Measurements from ENCODE around the gene ATG16L1.

Gene ATG16L1

DNA sequence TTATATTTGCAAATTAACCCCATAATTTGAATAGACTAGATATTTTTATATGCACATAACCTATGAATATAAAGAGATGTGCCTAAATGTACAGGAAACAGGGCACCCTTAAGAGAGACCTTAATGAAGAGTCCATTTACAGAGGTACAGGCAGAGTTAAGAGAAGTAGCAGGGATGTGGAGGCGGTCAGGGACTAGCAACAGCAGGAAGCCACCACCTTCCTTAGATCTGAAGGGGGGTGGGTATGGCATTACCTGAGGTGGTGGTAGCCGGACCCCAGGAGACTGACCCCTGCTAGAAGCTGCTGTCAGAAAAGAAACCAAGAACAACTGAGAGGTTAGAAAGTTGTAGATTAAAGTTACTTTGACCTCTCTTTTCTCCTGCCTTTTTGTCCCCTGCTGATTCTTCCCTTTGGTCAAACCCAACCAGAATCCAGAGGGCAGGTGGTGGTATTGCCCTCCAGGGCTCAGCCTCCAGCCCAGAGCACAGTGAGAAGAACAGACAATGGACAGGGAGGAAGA is 24.9 kb upstream of the ATG16L1 start:
- DNase-seq (ENCODE audit: low spot score) = no peak
- TF ChIP-seq, protein P1, sequence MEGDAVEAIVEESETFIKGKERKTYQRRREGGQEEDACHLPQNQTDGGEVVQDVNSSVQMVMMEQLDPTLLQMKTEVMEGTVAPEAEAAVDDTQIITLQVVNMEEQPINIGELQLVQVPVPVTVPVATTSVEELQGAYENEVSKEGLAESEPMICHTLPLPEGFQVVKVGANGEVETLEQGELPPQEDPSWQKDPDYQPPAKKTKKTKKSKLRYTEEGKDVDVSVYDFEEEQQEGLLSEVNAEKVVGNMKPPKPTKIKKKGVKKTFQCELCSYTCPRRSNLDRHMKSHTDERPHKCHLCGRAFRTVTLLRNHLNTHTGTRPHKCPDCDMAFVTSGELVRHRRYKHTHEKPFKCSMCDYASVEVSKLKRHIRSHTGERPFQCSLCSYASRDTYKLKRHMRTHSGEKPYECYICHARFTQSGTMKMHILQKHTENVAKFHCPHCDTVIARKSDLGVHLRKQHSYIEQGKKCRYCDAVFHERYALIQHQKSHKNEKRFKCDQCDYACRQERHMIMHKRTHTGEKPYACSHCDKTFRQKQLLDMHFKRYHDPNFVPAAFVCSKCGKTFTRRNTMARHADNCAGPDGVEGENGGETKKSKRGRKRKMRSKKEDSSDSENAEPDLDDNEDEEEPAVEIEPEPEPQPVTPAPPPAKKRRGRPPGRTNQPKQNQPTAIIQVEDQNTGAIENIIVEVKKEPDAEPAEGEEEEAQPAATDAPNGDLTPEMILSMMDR (IDR thresholded peaks at IDR 0.05; ENCODE audit: borderline replicate concordance, control extremely low read depth, extremely low read depth, insufficient read depth, missing control alignments) = no peak
- in situ Hi-C loops (cut with MboI; ENCODE audit: low sequenced_read_pairs, unreplicated experiment) = no loop called here

- TF ChIP-seq, protein P1 (IDR thresholded peaks at IDR 0.05; ENCODE audit: borderline replicate concordance, control extremely low read depth, extremely low read depth, insufficient read depth, missing control alignments) = no peak
- no peak for DNase-seq (ENCODE audit: low spot score)
- in situ Hi-C loops (cut with MboI; ENCODE audit: low sequenced_read_pairs, unreplicated experiment) = no loop called here
Measured at GRCh38 chr2:233227346-233227978, 24.0 kb upstream of the ATG16L1 start.

DNA sequence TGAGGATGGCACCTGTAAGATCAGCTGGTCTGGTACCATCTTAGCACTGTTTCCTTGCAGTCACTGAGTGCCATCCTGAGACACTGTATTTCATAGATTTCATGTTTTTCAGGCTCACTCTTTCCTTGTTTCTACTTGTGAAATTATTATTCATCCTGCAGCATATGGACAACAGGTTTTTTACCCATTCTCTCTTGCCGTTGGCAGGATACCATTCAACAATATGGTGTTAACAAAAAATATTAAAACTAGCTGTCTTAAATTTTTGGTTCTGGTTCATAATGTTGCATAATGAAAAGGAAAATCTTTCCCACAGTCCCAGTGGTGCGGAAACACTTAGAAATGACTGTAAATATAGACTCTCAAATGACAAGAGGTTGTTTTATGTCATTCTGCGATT is 23.1 kb upstream of the ATG16L1 start:
- in situ Hi-C loops (cut with MboI; ENCODE audit: low sequenced_read_pairs, unreplicated experiment) = no loop called here
- TF ChIP-seq, protein P1 (IDR thresholded peaks at IDR 0.05; ENCODE audit: borderline replicate concordance, control extremely low read depth, extremely low read depth, insufficient read depth, missing control alignments) = no peak
- no peak for DNase-seq (ENCODE audit: low spot score)

DNA sequence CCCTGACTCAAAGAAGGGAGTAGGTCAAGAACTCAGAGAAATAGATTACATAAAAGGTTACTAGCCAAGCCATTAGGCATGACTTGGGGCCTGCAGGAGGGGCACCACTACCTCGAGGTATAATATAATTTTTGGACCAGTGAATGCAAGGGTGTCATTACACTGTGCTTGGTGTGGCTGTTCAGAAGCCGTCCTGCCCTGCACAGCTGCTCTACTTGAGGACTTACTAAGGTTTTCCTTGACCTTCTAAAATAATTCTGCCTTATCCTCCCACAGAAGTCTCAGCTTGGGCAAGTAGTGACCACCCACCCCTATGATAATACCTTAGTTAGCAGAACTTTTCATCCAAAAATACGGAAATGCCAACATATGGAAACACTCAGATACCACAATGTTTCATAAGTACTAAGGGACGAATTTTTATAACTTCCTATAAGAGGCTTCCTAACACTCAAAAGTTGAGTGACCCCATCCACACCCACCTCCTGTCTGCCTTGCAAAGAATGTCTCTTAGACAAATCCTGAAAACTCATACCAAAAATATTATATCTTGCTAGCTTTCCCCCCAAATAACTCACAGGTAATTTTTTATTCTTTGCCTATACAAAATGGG is 17.7 kb upstream of the ATG16L1 start:
- TF ChIP-seq, protein P1 (IDR thresholded peaks at IDR 0.05; ENCODE audit: borderline replicate concordance, control extremely low read depth, extremely low read depth, insufficient read depth, missing control alignments) = no peak
- no peak for DNase-seq (ENCODE audit: low spot score)
- in situ Hi-C loops (cut with MboI; ENCODE audit: low sequenced_read_pairs, unreplicated experiment) = no loop called here

DNA sequence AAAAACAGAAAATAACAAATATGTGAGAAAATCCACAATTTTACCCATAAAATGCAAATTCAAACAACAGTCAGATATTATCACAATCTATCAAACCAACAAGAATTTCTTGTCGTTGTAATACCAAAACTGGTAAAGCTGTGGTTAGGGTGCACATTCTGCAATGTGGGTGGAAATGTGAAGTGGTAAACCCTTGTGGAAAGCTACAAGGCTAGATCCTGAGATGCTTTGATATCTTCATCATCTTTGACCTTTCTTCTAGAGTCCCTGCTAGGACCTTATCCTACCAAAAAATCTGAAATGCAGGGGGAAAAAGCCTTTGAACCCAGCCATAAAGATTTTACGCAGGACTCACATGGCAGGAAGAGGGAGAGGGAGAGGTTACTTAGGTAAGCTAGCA is 17.2 kb upstream of the ATG16L1 start:
- TF ChIP-seq, protein P1 (IDR thresholded peaks at IDR 0.05; ENCODE audit: borderline replicate concordance, control extremely low read depth, extremely low read depth, insufficient read depth, missing control alignments) = no peak
- no peak for DNase-seq (ENCODE audit: low spot score)
- in situ Hi-C loops (cut with MboI; ENCODE audit: low sequenced_read_pairs, unreplicated experiment) = no loop called here

DNA sequence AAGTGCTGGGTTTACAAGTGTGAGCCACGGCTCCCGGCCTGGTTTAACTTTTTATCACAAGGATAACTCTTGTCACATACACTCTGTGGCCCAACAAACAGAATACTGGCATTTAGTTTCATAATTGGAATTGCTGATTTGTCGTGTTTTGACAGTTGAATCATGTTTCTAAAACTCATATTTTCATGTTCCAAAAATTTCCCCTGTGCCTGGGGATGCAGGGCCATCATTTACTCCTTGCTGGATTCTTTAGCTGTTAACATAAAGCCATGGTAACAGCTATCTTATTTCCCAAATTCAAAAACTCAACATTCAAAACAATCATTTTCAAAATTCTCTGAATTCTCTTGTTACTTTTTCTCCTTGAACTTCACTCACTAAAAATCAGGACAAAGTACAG is 16.5 kb upstream of the ATG16L1 start:
- DNase-seq (ENCODE audit: low spot score) = no peak
- in situ Hi-C loops (cut with MboI; ENCODE audit: low sequenced_read_pairs, unreplicated experiment) = no loop called here
- TF ChIP-seq, protein P1 (IDR thresholded peaks at IDR 0.05; ENCODE audit: borderline replicate concordance, control extremely low read depth, extremely low read depth, insufficient read depth, missing control alignments) = no peak
